ENCODE data around the gene LRRC9. TPM values are rescaled to one million over a fixed set of nuclear protein-coding genes. Genes with fewer than 3 reads are reported as not detected.

The LRRC9 gene
- total RNA-seq, 4 donors from 2014 or later: not detected

GRCh38 chr14:59983048-59983447 lies 63.1 kb downstream of the LRRC9 start:
- intact Hi-C loops (cut with DNase I): no loop called here
- no peak for TF ChIP-seq POLR2AphosphoS5 (IDR thresholded peaks at IDR 0.05)
- no peak for TF ChIP-seq CTCF (IDR thresholded peaks at IDR 0.05)
- no peak for TF ChIP-seq EP300 (IDR thresholded peaks at IDR 0.05)
- TF ChIP-seq POLR2A (IDR thresholded peaks at IDR 0.05; ENCODE audit: low read depth): no peak

DNA sequence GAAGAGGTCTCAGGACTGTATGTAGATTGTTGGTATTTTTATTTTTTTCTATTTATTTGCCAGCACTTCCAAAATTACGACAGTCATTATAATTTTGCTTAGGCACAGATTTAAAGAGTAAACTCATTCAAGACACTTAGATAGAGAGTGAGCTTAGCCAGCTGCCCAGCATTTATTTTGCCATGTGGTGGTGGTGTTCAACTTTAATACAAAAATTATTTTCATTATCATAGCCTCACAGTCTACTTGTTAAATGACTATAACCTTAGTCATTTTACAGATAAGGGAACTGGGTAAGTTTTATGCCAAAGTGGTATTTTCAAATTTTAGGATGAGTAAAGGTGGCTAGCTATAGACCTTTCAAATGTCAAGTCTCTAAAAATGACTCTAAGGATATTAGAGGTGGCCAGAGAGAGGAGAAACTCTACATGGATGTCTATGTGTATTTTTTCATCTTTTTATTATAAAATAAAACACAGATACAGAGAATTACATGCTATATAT lies 66.7 kb downstream of the LRRC9 start:
- Histone ChIP-seq H3K27ac (replicated peaks in 1 of 4) (no peak overlapping the region), H3K4me3 (no peak overlapping the region), H3K4me1 (no peaks in the 10 kb centered on the region), H3K36me3 (no peaks in the 10 kb centered on the region), H3K9me3 (no peaks in the 10 kb centered on the region), H3K27me3 (no peaks in the 10 kb centered on the region)
- intact Hi-C loops (cut with DNase I): no loop called here
- no peak for TF ChIP-seq POLR2A (IDR thresholded peaks at IDR 0.05; ENCODE audit: low read depth)
- 83% methylated on average over 1 of the region's 1 CpG for WGBS
- no peak for DNase-seq (ENCODE audit: extremely low spot score)

More at GRCh38 chr14:59983048-59983447, 63.1 kb downstream of the LRRC9 start:
- no peak for DNase-seq (ENCODE audit: extremely low spot score)
- no peaks in the 10 kb centered on the region for H3K4me1 ChIP-seq
- H3K27me3 ChIP-seq: no peaks in the 10 kb centered on the region
- H3K4me3 ChIP-seq: no peak overlapping the region
- H3K36me3 ChIP-seq: no peaks in the 10 kb centered on the region
- H3K9me3 ChIP-seq: no peaks in the 10 kb centered on the region
- H3K27ac ChIP-seq (replicated peaks in 1 of 4): no peak overlapping the region

- Histone ChIP-seq H3K27me3 (no peaks in the 10 kb centered on the region), H3K4me1 (no peaks in the 10 kb centered on the region), H3K4me3 (no peak overlapping the region), H3K36me3 (no peaks in the 10 kb centered on the region), H3K9me3 (no peaks in the 10 kb centered on the region), H3K27ac (replicated peaks in 1 of 4) (no peak overlapping the region)
- DNase-seq (ENCODE audit: extremely low spot score): no peak
- intact Hi-C loops (cut with DNase I): no loop called here
- no peak for TF ChIP-seq EP300 (IDR thresholded peaks at IDR 0.05)
- TF ChIP-seq CTCF (IDR thresholded peaks at IDR 0.05): no peak
- no peak for TF ChIP-seq POLR2AphosphoS5 (IDR thresholded peaks at IDR 0.05)
Measured at GRCh38 chr14:59997449-59997848, 77.5 kb downstream of the LRRC9 start.

DNA sequence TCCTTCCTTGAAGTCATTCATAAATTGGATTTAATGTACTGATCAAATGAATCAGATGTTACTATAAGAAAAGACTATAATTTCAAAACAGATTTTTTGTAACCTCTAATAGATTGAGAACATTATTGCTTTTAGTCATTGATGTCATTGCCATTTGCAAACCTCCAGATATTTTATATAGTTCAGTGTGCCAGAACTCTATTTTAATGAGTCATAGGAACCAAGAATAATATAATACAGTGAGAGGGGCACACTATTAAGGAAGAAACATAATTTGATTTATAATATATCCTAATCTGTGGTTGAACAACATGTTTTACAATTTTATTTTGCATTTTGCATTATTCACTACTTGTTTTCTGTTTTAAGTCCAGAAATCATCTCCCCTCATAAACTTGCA lies 78.0 kb downstream of the LRRC9 start:
- TF ChIP-seq POLR2AphosphoS5 (IDR thresholded peaks at IDR 0.05) (no peak), POLR2A (IDR thresholded peaks at IDR 0.05; ENCODE audit: low read depth) (no peak)
- intact Hi-C loops (cut with DNase I): no loop called here
- no peaks in the 10 kb centered on the region for H3K36me3 ChIP-seq
- H3K9me3 ChIP-seq: no peaks in the 10 kb centered on the region
- no peak overlapping the region for H3K27ac ChIP-seq (replicated peaks in 1 of 4)
- no peaks in the 10 kb centered on the region for H3K27me3 ChIP-seq
- DNase-seq (ENCODE audit: extremely low spot score): no peak
- no peak overlapping the region for H3K4me3 ChIP-seq
- peaks cover 0 to 5% (median 3%) of the 10 kb centered on the region in 4 donors for H3K4me1 ChIP-seq

- H3K4me3 ChIP-seq: no peak overlapping the region
- 87% methylated on average over 1 of the region's 1 CpG for WGBS
- H3K27me3 ChIP-seq: no peaks in the 10 kb centered on the region
- H3K4me1 ChIP-seq: peaks cover 0 to 7% (median 6%) of the 10 kb centered on the region in 4 donors
- H3K27ac ChIP-seq (replicated peaks in 1 of 4): no peak overlapping the region
- no peak for TF ChIP-seq POLR2AphosphoS5 (IDR thresholded peaks at IDR 0.05)
- no peak for TF ChIP-seq CTCF (IDR thresholded peaks at IDR 0.05)
- no peak for TF ChIP-seq EP300 (IDR thresholded peaks at IDR 0.05)
- no peak for TF ChIP-seq POLR2A (IDR thresholded peaks at IDR 0.05; ENCODE audit: low read depth)
- no peaks in the 10 kb centered on the region for H3K9me3 ChIP-seq
- no peak for DNase-seq (ENCODE audit: extremely low spot score)
- intact Hi-C loops (cut with DNase I): no loop called here
- H3K36me3 ChIP-seq: no peaks in the 10 kb centered on the region
Measured at GRCh38 chr14:59998564-59998963, 78.6 kb downstream of the LRRC9 start.

- H3K27ac ChIP-seq (replicated peaks in 1 of 4): no peak overlapping the region
- no peaks in the 10 kb centered on the region for H3K36me3 ChIP-seq
- H3K4me1 ChIP-seq: peaks cover 0 to 7% (median 6%) of the 10 kb centered on the region in 4 donors
- no peaks in the 10 kb centered on the region for H3K27me3 ChIP-seq
- intact Hi-C loops (cut with DNase I): no loop called here
- H3K4me3 ChIP-seq: no peak overlapping the region
- DNase-seq (ENCODE audit: extremely low spot score): no peak
- TF ChIP-seq EP300 (IDR thresholded peaks at IDR 0.05) (no peak), POLR2AphosphoS5 (IDR thresholded peaks at IDR 0.05) (no peak), CTCF (IDR thresholded peaks at IDR 0.05) (no peak), POLR2A (IDR thresholded peaks at IDR 0.05; ENCODE audit: low read depth) (no peak)
- WGBS: 65% methylated on average over 2 of the region's 2 CpGs
- H3K9me3 ChIP-seq: no peaks in the 10 kb centered on the region
Measured at GRCh38 chr14:60002819-60003492, 83.0 kb downstream of the LRRC9 start.

All from esophagus muscularis mucosa (tissue), 4 donors.